Fibroblast of lung (primary cell): Measurements from ENCODE around the gene DENND5B. TPM values are rescaled to one million over a fixed set of nuclear protein-coding genes. Genes with fewer than 3 reads are reported as not detected.
"Not testable (repeated sequence)": the region's sequence is repeated elsewhere in the genome, so short reads cannot be mapped to it uniquely, and the experiment has no call there.

ENCODE experiments used
- DNase-seq, 2 donors: peaks; one replicate each; pipeline versions ENCODE4 v3.0.0 to v3.0.0-alpha.2; 2010; ENCODE audit warnings: low read depth in 2 of 2
- H2AFZ ChIP-seq: 2 replicates; pipeline ENCODE4 v1.5.1; 2012; ENCODE audit warnings: low read length, control low read depth, inconsistent platforms
- H3K27ac ChIP-seq: 2 replicates; pipeline ENCODE4 v1.5.1; 2011; ENCODE audit warnings: low read length, control low read depth; ENCODE audit not compliant: insufficient read depth
- H3K27me3 ChIP-seq: 2 replicates; pipeline ENCODE4 v1.5.1; 2011; ENCODE audit warnings: mild to moderate bottlenecking, low read length; ENCODE audit not compliant: control insufficient read depth, insufficient read depth
- H3K36me3 ChIP-seq: 2 replicates; pipeline ENCODE4 v1.5.1; 2011; ENCODE audit warnings: low read length; ENCODE audit not compliant: control insufficient read depth, insufficient read depth
- H3K4me1 ChIP-seq: 2 replicates; pipeline ENCODE4 v1.5.1; 2011; ENCODE audit warnings: low read length; ENCODE audit not compliant: control insufficient read depth, insufficient read depth; ENCODE audit errors: extremely low read depth
- H3K4me2 ChIP-seq: 2 replicates; pipeline ENCODE4 v1.5.1; 2011; ENCODE audit warnings: low read length, control low read depth; ENCODE audit not compliant: insufficient read depth; ENCODE audit errors: extremely low read depth
- H3K4me3 ChIP-seq, 4 experiments: fragments of 200-600 bp in 1 of 4; sonication (generic) in 1 of 4; replicated peaks in 1 of 4; 2 replicates each; pipeline ENCODE4 v1.5.1; 2011 to 2016; ENCODE audit warnings: low read length in 4 of 4, low read depth in 3 of 4, mild to moderate bottlenecking in 3 of 4, control low read depth in 2 of 4, inconsistent platforms in 1 of 4, mixed read lengths in 1 of 4; ENCODE audit not compliant: insufficient read depth in 1 of 4; ENCODE audit errors: control extremely low read depth in 1 of 4
- H3K79me2 ChIP-seq: 2 replicates; pipeline ENCODE4 v1.5.1; 2012; ENCODE audit warnings: mild to moderate bottlenecking, low read length, inconsistent platforms; ENCODE audit not compliant: control insufficient read depth, insufficient read depth
- H3K9ac ChIP-seq: 2 replicates; pipeline ENCODE4 v1.5.1; 2011; ENCODE audit warnings: mild to moderate bottlenecking, low read length, control low read depth; ENCODE audit not compliant: insufficient read depth
- H3K9me3 ChIP-seq: 2 replicates; pipeline ENCODE4 v1.5.1; 2012; ENCODE audit warnings: low read depth, low read length; ENCODE audit not compliant: control insufficient read depth, insufficient read depth
- H4K20me1 ChIP-seq: 2 replicates; pipeline ENCODE4 v1.5.1; 2011; ENCODE audit warnings: low read length; ENCODE audit not compliant: control insufficient read depth, insufficient read depth; ENCODE audit errors: extremely low read depth
- CTCF ChIP-seq, 2 donors: IDR thresholded peaks in 1 of 2; conservative IDR thresholded peaks in 1 of 2; 1 replicate in 1 of 2; 2 replicates in 1 of 2; pipeline ENCODE4 v1.5.1; 2011 to 2012; ENCODE audit warnings: low read length in 2 of 2, control low read depth in 1 of 2, inconsistent platforms in 1 of 2, low read depth in 1 of 2, mild to moderate bottlenecking in 1 of 2
- EZH2 ChIP-seq: IDR thresholded peaks from 2 replicates; pipeline ENCODE4 v1.5.1; 2012; ENCODE audit warnings: low read length, control low read depth, mild to moderate bottlenecking; ENCODE audit errors: missing control alignments
- polyA plus RNA-seq, 2 donors: library from polyadenylated mRNA; depleted of rRNA in 1 of 2; stranded (reverse) in 1 of 2; unstranded in 1 of 2; fragments of >200 nt; gene quantifications; 2 replicates each; pipeline ENCODE4 v1.2.1, GENCODE V29; 2011 to 2012; ENCODE audit warnings: missing spikeins in 1 of 2
- total RNA-seq: library from RNA; depleted of rRNA; stranded (reverse); fragments of >200 nt; gene quantifications from 2 replicates; pipeline ENCODE4 v1.2.1, GENCODE V29; 2014

Gene DENND5B
- total and polyA plus RNA-seq, 2 donors (not counting 1 experiment from before 2014, with no cell fraction given) = 5.3 to 6.9 TPM

- DNase-seq = peak in 1 of 2 donors; percentile 28
- TF ChIP-seq CTCF (conservative IDR thresholded peaks at IDR 0.05 in 1 of 2, IDR thresholded peaks at IDR 0.05 in 1 of 2; ENCODE audit: low read depth in 1 of 2, low read length in 2 of 2) (no peak), EZH2 (no peak)
- no peaks in the 10 kb centered on the region for H3K9me3 ChIP-seq
- H3K4me3 ChIP-seq = peak overlapping the region in 1 of 4 experiments; percentile 31
- peak overlapping the region; percentile 46 for H3K4me2 ChIP-seq
- no peaks in the 10 kb centered on the region for H3K27me3 ChIP-seq
- no peaks in the 10 kb centered on the region for H3K36me3 ChIP-seq
- no peak overlapping the region for H3K9ac ChIP-seq
- peak overlapping the region; percentile 25 for H2AFZ ChIP-seq
- no peaks in the 10 kb centered on the region for H3K79me2 ChIP-seq
- H4K20me1 ChIP-seq = no peaks in the 10 kb centered on the region
- H3K4me1 ChIP-seq = peaks cover 2% of the 10 kb centered on the region
- no peak overlapping the region for H3K27ac ChIP-seq
These were observed 20.1 kb downstream of the DENND5B start for GRCh38 chr12:31570880-31571279.

- not testable (repeated sequence) for H3K4me2 ChIP-seq, H2AFZ ChIP-seq, H3K27me3 ChIP-seq, H3K9me3 ChIP-seq, H3K4me1 ChIP-seq, H3K79me2 ChIP-seq, H3K36me3 ChIP-seq, DNase-seq, H3K9ac ChIP-seq, H3K27ac ChIP-seq, H3K4me3 ChIP-seq, H4K20me1 ChIP-seq
These were observed 21.4 kb downstream of the DENND5B start for GRCh38 chr12:31569517-31569916.

GRCh38 chr12:31568498-31568897 lies 22.4 kb downstream of the DENND5B start:
- H3K79me2 ChIP-seq = no peaks in the 10 kb centered on the region
- DNase-seq = peak in 1 of 2 donors; percentile 27

GRCh38 chr12:31567029-31567428 lies 23.9 kb downstream of the DENND5B start:
- H3K9me3 ChIP-seq = no peaks in the 10 kb centered on the region
- TF ChIP-seq EZH2 (no peak), CTCF (conservative IDR thresholded peaks at IDR 0.05 in 1 of 2, IDR thresholded peaks at IDR 0.05 in 1 of 2; ENCODE audit: low read depth in 1 of 2, low read length in 2 of 2) (no peak)
- H4K20me1 ChIP-seq = no peaks in the 10 kb centered on the region
- no peak overlapping the region for H3K27ac ChIP-seq
- no peaks in the 10 kb centered on the region for H3K36me3 ChIP-seq
- no peak overlapping the region for H3K4me3 ChIP-seq
- no peak overlapping the region for H3K9ac ChIP-seq
- DNase-seq = no peak
- H2AFZ ChIP-seq = no peak overlapping the region
- no peaks in the 10 kb centered on the region for H3K27me3 ChIP-seq
- H3K4me2 ChIP-seq = no peak overlapping the region
- no peaks in the 10 kb centered on the region for H3K79me2 ChIP-seq
- no peaks in the 10 kb centered on the region for H3K4me1 ChIP-seq

More at GRCh38 chr12:31568498-31568897, 22.4 kb downstream of the DENND5B start:
- Histone ChIP-seq H3K4me2 (no peak overlapping the region), H3K4me3 (no peak overlapping the region), H3K27me3 (no peaks in the 10 kb centered on the region), H3K27ac (no peak overlapping the region), H3K9me3 (no peaks in the 10 kb centered on the region), H2AFZ (no peak overlapping the region), H3K36me3 (no peaks in the 10 kb centered on the region), H4K20me1 (no peaks in the 10 kb centered on the region), H3K4me1 (no peaks in the 10 kb centered on the region), H3K9ac (no peak overlapping the region)
- no peak for TF ChIP-seq EZH2
